ENCODE data around the gene ITM2A. TPM values are rescaled to one million over a fixed set of nuclear protein-coding genes. Genes with fewer than 3 reads are reported as not detected.

ITM2A gene
- 100 to 1,000 TPM; 147 to 169 TPM for total RNA-seq
- 1,000 to 10,000 TPM in 1 of 2 donors, 100 to 1,000 TPM in 1; 470 to 1,016 TPM for polyA plus RNA-seq

GRCh38 chrX:79366873-79367749 is at the start of gene ITM2A:
Gene ITM2A, minus strand, starts transcription at chrX:79367334. Its CDS starts 119 bp downstream, at chrX:79367215.
- H3K36me3 Mint-ChIP-seq, result peaks cover 6 to 31% of the 10 kb centered on the region in 2 donors
- no peaks in the 10 kb centered on the region for H3K9me3 Mint-ChIP-seq
- intact Hi-C loops (cut with micrococcal nuclease), result loop anchor here (5.0 kb wide), 3 partner anchors 45 to 205 kb away; no protein-coding TSS in a partner anchor
- no peaks in the 10 kb centered on the region for H3K9me3 ChIP-seq (ENCODE audit: control insufficient read depth in 1 of 2, low read length in 2 of 2)
- peaks cover 3% of the 10 kb centered on the region for H3K36me3 ChIP-seq (ENCODE audit: insufficient read depth, low read length)
- H3K27ac ChIP-seq (ENCODE audit: low read depth, low read length), result peak within 1 kb of the TSS; percentile 95
- H3K27ac Mint-ChIP-seq, result peak within 1 kb of the TSS; percentile 97 to 99 (median 97)
- H3K27me3 Mint-ChIP-seq, result no peaks in the 10 kb centered on the region
- peak within 1 kb of the TSS; percentile 65 to 84 for H3K4me3 ChIP-seq (ENCODE audit: low read length in 2 of 2)
- peak; percentile 64 to 79 (median 71) for DNase-seq
- peaks cover 27% of the 10 kb centered on the region for H3K4me1 ChIP-seq (ENCODE audit: insufficient read depth, low read length)
- H3K4me1 Mint-ChIP-seq, result peaks cover 17 to 27% (median 22%) of the 10 kb centered on the region in 4 donors
- CTCF ChIA-PET (ENCODE audit: partially characterized antibody), result interaction anchor here (0.6 to 3.5 kb wide), 5 partner anchors 23 to 286 kb away, joined by 3 to 15 read pairs (median 3); no protein-coding TSS in a partner anchor
- H3K27me3 ChIP-seq (ENCODE audit: insufficient read depth, low read length), result no peaks in the 10 kb centered on the region
- peak within 1 kb of the TSS; percentile 91 to 99 (median 94) for H3K4me3 Mint-ChIP-seq
- POLR2A ChIA-PET (ENCODE audit: partially characterized antibody), result interaction anchor here (0.6 to 3.7 kb wide), 24 partner anchors 22 to 1471 kb away, joined by 3 to 19 read pairs (median 6); partner anchors contain the start of genes GPR174 and P2RY10

GRCh38 chrX:79415056-79415455 is 47.9 kb upstream of the ITM2A start:
- no peaks in the 10 kb centered on the region for H3K9me3 ChIP-seq (ENCODE audit: control insufficient read depth in 1 of 2, low read length in 2 of 2)
- CTCF ChIA-PET (ENCODE audit: partially characterized antibody), result no interaction called here
- DNase-seq, result no peak
- Mint-ChIP-seq H3K4me1 (peaks cover 6 to 17% (median 8%) of the 10 kb centered on the region in 4 donors), H3K36me3 (no peaks in the 10 kb centered on the region), H3K9me3 (no peaks in the 10 kb centered on the region), H3K4me3 (no peak overlapping the region), H3K27me3 (no peaks in the 10 kb centered on the region), H3K27ac (no peak overlapping the region)
- H3K4me1 ChIP-seq (ENCODE audit: insufficient read depth, low read length), result peaks cover under 1% of the 10 kb centered on the region
- no peaks in the 10 kb centered on the region for H3K27me3 ChIP-seq (ENCODE audit: insufficient read depth, low read length)
- POLR2A ChIA-PET (ENCODE audit: partially characterized antibody), result no interaction called here
- intact Hi-C loops (cut with micrococcal nuclease), result loop anchor here (10.0 kb wide), 1 partner anchor 1310 kb away; the partner anchor contains the start of gene PGK1
- H3K36me3 ChIP-seq (ENCODE audit: insufficient read depth, low read length), result no peaks in the 10 kb centered on the region
- H3K27ac ChIP-seq (ENCODE audit: low read depth, low read length), result no peak overlapping the region
- H3K4me3 ChIP-seq (ENCODE audit: low read length in 2 of 2), result no peak overlapping the region

GRCh38 chrX:79413963-79414362 is 46.8 kb upstream of the ITM2A start:
- Mint-ChIP-seq H3K4me3 (no peak overlapping the region), H3K36me3 (no peaks in the 10 kb centered on the region), H3K27me3 (no peaks in the 10 kb centered on the region), H3K4me1 (peaks cover 11 to 28% (median 14%) of the 10 kb centered on the region in 4 donors), H3K27ac (no peak overlapping the region), H3K9me3 (no peaks in the 10 kb centered on the region)
- CTCF ChIA-PET (ENCODE audit: partially characterized antibody), result interaction anchor here (1.1 to 2.2 kb wide), 6 partner anchors 84 to 859 kb away, joined by 3 to 12 read pairs (median 6); no protein-coding TSS in a partner anchor
- H3K9me3 ChIP-seq (ENCODE audit: control insufficient read depth in 1 of 2, low read length in 2 of 2), result no peaks in the 10 kb centered on the region
- no peaks in the 10 kb centered on the region for H3K36me3 ChIP-seq (ENCODE audit: insufficient read depth, low read length)
- intact Hi-C loops (cut with micrococcal nuclease), result loop anchor here (1.0 to 10.0 kb wide), 8 partner anchors 47 to 1309 kb away; partner anchors contain the start of genes ITM2A, P2RY10 and PGK1
- peaks cover 7% of the 10 kb centered on the region for H3K4me1 ChIP-seq (ENCODE audit: insufficient read depth, low read length)
- no peak overlapping the region for H3K27ac ChIP-seq (ENCODE audit: low read depth, low read length)
- no peaks in the 10 kb centered on the region for H3K27me3 ChIP-seq (ENCODE audit: insufficient read depth, low read length)
- no peak for DNase-seq
- H3K4me3 ChIP-seq (ENCODE audit: low read length in 2 of 2), result no peak overlapping the region
- POLR2A ChIA-PET (ENCODE audit: partially characterized antibody), result interaction anchor here (0.9 to 3.2 kb wide), 2 partner anchors 12 to 47 kb away, joined by 3 to 17 read pairs; partner anchors contain the start of gene ITM2A

GRCh38 chrX:79412972-79413371 is 45.8 kb upstream of the ITM2A start:
- ChIA-PET CTCF (ENCODE audit: partially characterized antibody) (interaction anchor here (0.6 to 2.5 kb wide), 12 partner anchors 47 to 1214 kb away, joined by 3 to 15 read pairs (median 6); partner anchors contain the start of gene ITM2A), POLR2A (ENCODE audit: partially characterized antibody) (interaction anchor here (0.7 to 3.2 kb wide), 7 partner anchors 46 to 858 kb away, joined by 3 to 17 read pairs (median 3); partner anchors contain the start of gene ITM2A)
- H3K4me1 Mint-ChIP-seq, result peaks cover 18 to 35% (median 22%) of the 10 kb centered on the region in 4 donors
- Histone ChIP-seq H3K4me3 (ENCODE audit: low read length in 2 of 2) (peak overlapping the region; percentile 23 to 34), H3K27ac (ENCODE audit: low read depth, low read length) (peak overlapping the region; percentile 56), H3K4me1 (ENCODE audit: insufficient read depth, low read length) (peaks cover 7% of the 10 kb centered on the region), H3K27me3 (ENCODE audit: insufficient read depth, low read length) (no peaks in the 10 kb centered on the region), H3K36me3 (ENCODE audit: insufficient read depth, low read length) (no peaks in the 10 kb centered on the region), H3K9me3 (ENCODE audit: control insufficient read depth in 1 of 2, low read length in 2 of 2) (no peaks in the 10 kb centered on the region)
- H3K27me3 Mint-ChIP-seq, result no peaks in the 10 kb centered on the region
- H3K4me3 Mint-ChIP-seq, result peak overlapping the region; percentile 71 to 84 (median 82)
- intact Hi-C loops (cut with micrococcal nuclease), result loop anchor here (1.0 to 10.0 kb wide), 9 partner anchors 46 to 1308 kb away; partner anchors contain the start of genes ITM2A, P2RY10 and PGK1
- H3K9me3 Mint-ChIP-seq, result no peaks in the 10 kb centered on the region
- no peaks in the 10 kb centered on the region for H3K36me3 Mint-ChIP-seq
- peak in 4 of 5 donors; percentile 48 to 54 (median 50) for DNase-seq
- H3K27ac Mint-ChIP-seq, result peak overlapping the region; percentile 41 to 88 (median 82)

- Mint-ChIP-seq H3K4me3 (peak overlapping the region; percentile 53 to 83 (median 74)), H3K36me3 (no peaks in the 10 kb centered on the region), H3K9me3 (no peaks in the 10 kb centered on the region), H3K27ac (peak overlapping the region in 6 of 7 donors; percentile 24 to 88 (median 69)), H3K4me1 (peaks cover 24 to 41% (median 28%) of the 10 kb centered on the region in 4 donors), H3K27me3 (no peaks in the 10 kb centered on the region)
- ChIA-PET CTCF (ENCODE audit: partially characterized antibody) (interaction anchor here (0.6 to 2.5 kb wide), 12 partner anchors 46 to 1213 kb away, joined by 3 to 15 read pairs (median 4); partner anchors contain the start of genes ITM2A and P2RY10), POLR2A (ENCODE audit: partially characterized antibody) (interaction anchor here (0.7 to 3.2 kb wide), 11 partner anchors 45 to 857 kb away, joined by 3 to 17 read pairs (median 3); partner anchors contain the start of genes ITM2A and P2RY10)
- Histone ChIP-seq H3K4me1 (ENCODE audit: insufficient read depth, low read length) (peaks cover 7% of the 10 kb centered on the region), H3K27ac (ENCODE audit: low read depth, low read length) (peak overlapping the region; percentile 26), H3K27me3 (ENCODE audit: insufficient read depth, low read length) (no peaks in the 10 kb centered on the region), H3K36me3 (ENCODE audit: insufficient read depth, low read length) (no peaks in the 10 kb centered on the region), H3K9me3 (ENCODE audit: control insufficient read depth in 1 of 2, low read length in 2 of 2) (no peaks in the 10 kb centered on the region), H3K4me3 (ENCODE audit: low read length in 2 of 2) (no peak overlapping the region)
- no peak for DNase-seq
- intact Hi-C loops (cut with micrococcal nuclease), result loop anchor here (1.0 to 10.0 kb wide), 7 partner anchors 45 to 1307 kb away; partner anchors contain the start of genes ITM2A, P2RY10 and PGK1
Measured at GRCh38 chrX:79412166-79412565, 45.0 kb upstream of the ITM2A start.

GRCh38 chrX:79409657-79410056 is 42.5 kb upstream of the ITM2A start:
- Mint-ChIP-seq H3K9me3 (peaks cover 0 to 6% (median 0%) of the 10 kb centered on the region in 8 donors), H3K36me3 (no peaks in the 10 kb centered on the region), H3K4me3 (peak overlapping the region in 2 of 8 donors; percentile 9 to 32), H3K27ac (peak overlapping the region in 2 of 7 donors; percentile 52 to 84), H3K27me3 (no peaks in the 10 kb centered on the region), H3K4me1 (peaks cover 24 to 41% (median 29%) of the 10 kb centered on the region in 4 donors)
- CTCF ChIA-PET (ENCODE audit: partially characterized antibody), result no interaction called here
- Histone ChIP-seq H3K9me3 (ENCODE audit: control insufficient read depth in 1 of 2, low read length in 2 of 2) (no peaks in the 10 kb centered on the region), H3K4me1 (ENCODE audit: insufficient read depth, low read length) (peaks cover 7% of the 10 kb centered on the region), H3K36me3 (ENCODE audit: insufficient read depth, low read length) (no peaks in the 10 kb centered on the region), H3K27ac (ENCODE audit: low read depth, low read length) (no peak overlapping the region), H3K4me3 (ENCODE audit: low read length in 2 of 2) (no peak overlapping the region), H3K27me3 (ENCODE audit: insufficient read depth, low read length) (no peaks in the 10 kb centered on the region)
- POLR2A ChIA-PET (ENCODE audit: partially characterized antibody), result interaction anchor here (1.4 to 2.6 kb wide), 3 partner anchors 42 to 264 kb away, joined by 3 to 18 read pairs (median 5); partner anchors contain the start of gene ITM2A
- no peak for DNase-seq
- intact Hi-C loops (cut with micrococcal nuclease), result loop anchor here (5.0 to 10.0 kb wide), 6 partner anchors 42 to 1305 kb away; partner anchors contain the start of genes ITM2A, P2RY10 and PGK1

Measured in CD4-positive, alpha-beta memory T cell (primary cell).